ENCODE measurements around the gene PSMB9. TPM values are rescaled to one million over a fixed set of nuclear protein-coding genes. Genes with fewer than 3 reads are reported as not detected.

PSMB9 gene
- total and polyA plus RNA-seq, 7 experiments from 2014 or later: 70.3 to 452 (median 139) TPM

DNA sequence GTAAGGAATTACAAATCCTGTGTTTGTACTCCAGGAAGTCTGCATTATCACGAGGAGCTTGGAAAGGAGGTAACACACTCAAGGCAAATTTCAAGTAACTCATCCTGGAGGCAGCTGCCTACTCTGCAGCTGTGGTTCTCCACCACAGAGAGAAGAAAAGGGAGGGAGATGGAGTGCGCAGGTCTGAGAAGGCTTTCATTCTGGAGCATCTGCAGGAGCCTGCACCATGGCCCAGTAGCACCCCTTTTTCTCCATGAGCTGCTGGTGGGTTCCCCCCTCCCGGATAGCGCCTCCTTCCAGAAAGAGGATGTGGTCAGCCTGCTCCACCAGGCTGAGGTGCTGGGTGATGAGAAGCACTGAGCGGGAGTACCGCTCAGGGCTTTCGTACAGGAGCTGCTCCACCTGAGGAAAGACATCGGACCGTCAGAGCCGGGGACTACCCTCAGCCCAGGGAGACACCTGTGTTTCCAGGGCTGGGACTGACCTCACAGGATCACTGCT lies 8.6 kb upstream of the PSMB9 start:
- POLR2A ChIA-PET: interaction anchor here (0.6 to 11.4 kb wide), 34 partner anchors 11 to 1648 kb away, joined by 3 to 662 read pairs (median 4); partner anchors contain the start of genes B3GALT4, BRD2, DDX39B and DXO
- Histone ChIP-seq H3K36me3 (ENCODE audit: control insufficient read depth in 2 of 3, insufficient read depth in 3 of 3, low read length in 3 of 3) (peaks cover 49 to 72% (median 54%) of the 10 kb centered on the region in 3 experiments), H3K27ac (ENCODE audit: low read depth, low read length) (peak overlapping the region; percentile 97), H3K9me3 (ENCODE audit: control insufficient read depth in 2 of 3, low read length in 3 of 3) (no peaks in the 10 kb centered on the region), H3K27me3 (ENCODE audit: control insufficient read depth in 2 of 2, insufficient read depth in 2 of 2, low read length in 2 of 2) (no peaks in the 10 kb centered on the region), H3K4me1 (ENCODE audit: control insufficient read depth in 2 of 2, insufficient read depth in 2 of 2, low read length in 2 of 2) (peaks cover 67 to 72% of the 10 kb centered on the region in 2 donors), H3K4me3 (ENCODE audit: low read length) (peak overlapping the region; percentile 97)
- CTCF ChIA-PET: interaction anchor here (1.2 to 9.7 kb wide), 10 partner anchors 11 to 655 kb away, joined by 3 to 241 read pairs (median 4); partner anchors contain the start of genes PSMB9 and TAP1
- Mint-ChIP-seq H3K36me3 (peaks cover 34 to 90% (median 72%) of the 10 kb centered on the region in 5 donors), H3K4me3 (peak overlapping the region; percentile 92 to 99 (median 98)), H3K27ac (peak overlapping the region; percentile 99 to 100 (median 100)), H3K4me1 (peaks cover 70 to 81% (median 77%) of the 10 kb centered on the region in 7 donors), H3K27me3 (no peaks in the 10 kb centered on the region), H3K9me3 (peaks cover 0 to 4% (median 0%) of the 10 kb centered on the region in 11 donors)
- DNase-seq (peak in 8 of 9 donors; percentile 49 to 63 (median 52)), ATAC-seq (peak; percentile 4)
- intact Hi-C loops (cut with micrococcal nuclease): loop anchor here (2.0 to 10.0 kb wide), 5 partner anchors 49 to 951 kb away; partner anchors contain the start of genes EHMT2 (in 1 of the 2) and PHF1 (in 1 of the 2)

DNA sequence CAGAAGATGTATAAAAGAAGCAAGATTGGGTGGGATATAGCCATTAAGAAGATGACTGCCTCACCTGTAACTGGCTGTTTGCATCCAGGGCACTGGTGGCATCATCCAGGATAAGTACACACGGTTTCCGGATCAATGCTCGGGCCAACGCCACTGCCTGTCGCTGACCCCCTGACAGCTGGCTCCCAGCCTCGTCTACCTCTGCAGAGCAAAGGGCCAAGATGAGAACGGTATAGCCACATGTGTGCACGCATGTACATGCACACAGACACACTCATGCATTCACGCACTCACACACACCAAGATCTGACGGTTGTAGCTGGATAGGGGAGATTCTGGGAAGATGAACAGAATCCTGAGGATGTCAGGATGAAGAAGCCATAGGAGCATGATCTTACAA lies 7.0 kb upstream of the PSMB9 start:
- Histone ChIP-seq H3K4me3 (ENCODE audit: low read length) (peak overlapping the region; percentile 97), H3K9me3 (ENCODE audit: control insufficient read depth in 2 of 3, low read length in 3 of 3) (no peaks in the 10 kb centered on the region), H3K4me1 (ENCODE audit: control insufficient read depth in 2 of 2, insufficient read depth in 2 of 2, low read length in 2 of 2) (peaks cover 67 to 70% of the 10 kb centered on the region in 2 donors), H3K27me3 (ENCODE audit: control insufficient read depth in 2 of 2, insufficient read depth in 2 of 2, low read length in 2 of 2) (no peaks in the 10 kb centered on the region), H3K36me3 (ENCODE audit: control insufficient read depth in 2 of 3, insufficient read depth in 3 of 3, low read length in 3 of 3) (peaks cover 44 to 74% (median 61%) of the 10 kb centered on the region in 3 experiments), H3K27ac (ENCODE audit: low read depth, low read length) (peak overlapping the region; percentile 97)
- ChIA-PET POLR2A (interaction anchor here (0.6 to 11.4 kb wide), 8 partner anchors 8 to 124 kb away, joined by 3 to 662 read pairs (median 12); partner anchors contain the start of genes BRD2, HLA-DMB, PSMB9 and TAP1), CTCF (interaction anchor here (1.3 kb wide), 1 partner anchor 21 kb away, joined by 3 read pairs; no protein-coding TSS in a partner anchor)
- intact Hi-C loops (cut with micrococcal nuclease): loop anchor here in 1 of 2 donors (10.0 kb wide), 1 partner anchor 952 kb away; the partner anchor contains the start of gene EHMT2
- H3K27me3 Mint-ChIP-seq: no peaks in the 10 kb centered on the region
- H3K4me3 Mint-ChIP-seq: peak overlapping the region; percentile 92 to 99 (median 98)
- H3K36me3 Mint-ChIP-seq: peaks cover 37 to 93% (median 76%) of the 10 kb centered on the region in 5 donors
- ATAC-seq (no peak), DNase-seq (no peak)
- peak overlapping the region; percentile 63 to 100 (median 87) for H3K27ac Mint-ChIP-seq
- H3K9me3 Mint-ChIP-seq: peaks cover 0 to 4% (median 0%) of the 10 kb centered on the region in 11 donors
- H3K4me1 Mint-ChIP-seq: peaks cover 68 to 81% (median 76%) of the 10 kb centered on the region in 7 donors

- no peak for DNase-seq
- peak overlapping the region; percentile 97 for H3K27ac ChIP-seq (ENCODE audit: low read depth, low read length)
- H3K36me3 ChIP-seq (ENCODE audit: control insufficient read depth in 2 of 3, insufficient read depth in 3 of 3, low read length in 3 of 3): peaks cover 37 to 69% (median 54%) of the 10 kb centered on the region in 3 experiments
- Mint-ChIP-seq H3K27me3 (no peaks in the 10 kb centered on the region), H3K27ac (peak overlapping the region; percentile 58 to 100 (median 87)), H3K36me3 (peaks cover 33 to 93% (median 72%) of the 10 kb centered on the region in 5 donors), H3K9me3 (peaks cover 0 to 4% (median 0%) of the 10 kb centered on the region in 11 donors), H3K4me1 (peaks cover 64 to 80% (median 74%) of the 10 kb centered on the region in 7 donors), H3K4me3 (peak overlapping the region; percentile 92 to 99 (median 98))
- H3K27me3 ChIP-seq (ENCODE audit: control insufficient read depth in 2 of 2, insufficient read depth in 2 of 2, low read length in 2 of 2): no peaks in the 10 kb centered on the region
- peaks cover 61 to 62% of the 10 kb centered on the region in 2 donors for H3K4me1 ChIP-seq (ENCODE audit: control insufficient read depth in 2 of 2, insufficient read depth in 2 of 2, low read length in 2 of 2)
- ChIA-PET POLR2A (interaction anchor here (0.8 to 11.4 kb wide), 3 partner anchors 8 to 123 kb away, joined by 3 to 347 read pairs (median 4); partner anchors contain the start of gene BRD2), CTCF (interaction anchor here (1.3 kb wide), 1 partner anchor 20 kb away, joined by 3 read pairs; no protein-coding TSS in a partner anchor)
- H3K9me3 ChIP-seq (ENCODE audit: control insufficient read depth in 2 of 3, low read length in 3 of 3): no peaks in the 10 kb centered on the region
- no peak for ATAC-seq
- H3K4me3 ChIP-seq (ENCODE audit: low read length): peak overlapping the region; percentile 97
- intact Hi-C loops (cut with micrococcal nuclease): loop anchor here in 1 of 2 donors (10.0 kb wide), 1 partner anchor 953 kb away; the partner anchor contains the start of gene EHMT2
Observed at GRCh38 chr6:32847795-32848194, 6.2 kb upstream of the PSMB9 start.

DNA sequence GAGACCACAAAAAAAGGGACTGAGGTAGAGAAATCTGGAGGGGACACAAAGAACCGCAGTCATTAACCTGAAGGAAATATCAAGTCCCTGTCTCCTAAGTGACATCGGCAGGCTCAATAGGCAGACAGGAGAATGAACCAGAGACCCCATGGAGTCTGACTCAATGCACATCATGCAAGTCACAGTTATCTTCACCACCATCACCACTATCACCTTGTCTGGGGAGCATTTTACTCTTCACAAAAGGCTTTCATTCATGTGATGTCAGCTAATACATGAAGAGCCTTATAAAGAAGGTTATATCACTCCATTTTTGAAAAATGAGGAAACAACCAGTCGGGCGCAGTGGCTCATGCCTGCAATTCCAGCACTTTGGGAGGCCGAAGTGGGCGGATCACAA lies 4.9 kb upstream of the PSMB9 start:
- peak overlapping the region; percentile 22 to 100 (median 86) for H3K27ac Mint-ChIP-seq
- no peak overlapping the region for H3K4me3 ChIP-seq (ENCODE audit: low read length)
- POLR2A ChIA-PET: interaction anchor here (0.6 to 3.0 kb wide), 6 partner anchors 8 to 631 kb away, joined by 3 to 29 read pairs (median 4); partner anchors contain the start of gene TAP2

GRCh38 chr6:32851025-32851424 lies 3.0 kb upstream of the PSMB9 start:
- Histone ChIP-seq H3K4me1 (ENCODE audit: control insufficient read depth in 2 of 2, insufficient read depth in 2 of 2, low read length in 2 of 2) (peaks cover 67 to 70% of the 10 kb centered on the region in 2 donors), H3K4me3 (ENCODE audit: low read length) (peak overlapping the region; percentile 91), H3K27me3 (ENCODE audit: control insufficient read depth in 2 of 2, insufficient read depth in 2 of 2, low read length in 2 of 2) (no peaks in the 10 kb centered on the region), H3K36me3 (ENCODE audit: control insufficient read depth in 2 of 3, insufficient read depth in 3 of 3, low read length in 3 of 3) (peaks cover 30 to 75% (median 51%) of the 10 kb centered on the region in 3 experiments), H3K27ac (ENCODE audit: low read depth, low read length) (peak overlapping the region; percentile 100), H3K9me3 (ENCODE audit: control insufficient read depth in 2 of 3, low read length in 3 of 3) (no peaks in the 10 kb centered on the region)
- intact Hi-C loops (cut with micrococcal nuclease): loop anchor here (5.0 to 10.0 kb wide), 5 partner anchors 461 to 1229 kb away; partner anchors contain the start of genes CLIC1 (in 1 of the 2), CUTA (in 1 of the 2), PHF1 (in 1 of the 2) and PRRC2A (in 1 of the 2)
- POLR2A ChIA-PET: interaction anchor here (0.9 to 3.0 kb wide), 9 partner anchors 9 to 437 kb away, joined by 3 to 29 read pairs (median 5); partner anchors contain the start of gene TAP2
- CTCF ChIA-PET: interaction anchor here (0.6 to 2.1 kb wide), 3 partner anchors 12 to 32 kb away, joined by 5 to 13 read pairs (median 5); partner anchors contain the start of gene TAP2
- Mint-ChIP-seq H3K27me3 (no peaks in the 10 kb centered on the region), H3K4me1 (peaks cover 65 to 84% (median 75%) of the 10 kb centered on the region in 7 donors), H3K4me3 (peak overlapping the region; percentile 96 to 100 (median 100)), H3K36me3 (peaks cover 33 to 80% (median 64%) of the 10 kb centered on the region in 5 donors), H3K9me3 (peaks cover 0 to 4% (median 0%) of the 10 kb centered on the region in 11 donors), H3K27ac (peak overlapping the region; percentile 65 to 100 (median 97))
- no peak for DNase-seq
- ATAC-seq: no peak

More for the DNA sequence above, 4.9 kb upstream of the PSMB9 start:
- DNase-seq (no peak), ATAC-seq (no peak)
- no peaks in the 10 kb centered on the region for H3K27me3 Mint-ChIP-seq
- H3K27ac ChIP-seq (ENCODE audit: low read depth, low read length): peak overlapping the region; percentile 97
- peak overlapping the region; percentile 54 to 99 (median 94) for H3K4me3 Mint-ChIP-seq
- no peaks in the 10 kb centered on the region for H3K9me3 ChIP-seq (ENCODE audit: control insufficient read depth in 2 of 3, low read length in 3 of 3)
- peaks cover 0 to 4% (median 0%) of the 10 kb centered on the region in 11 donors for H3K9me3 Mint-ChIP-seq
- CTCF ChIA-PET: interaction anchor here (0.8 kb wide), 1 partner anchor 11 kb away, joined by 3 read pairs; the partner anchor contains the start of gene TAP2
- peaks cover 60 to 75% (median 69%) of the 10 kb centered on the region in 7 donors for H3K4me1 Mint-ChIP-seq
- H3K36me3 Mint-ChIP-seq: peaks cover 33 to 82% (median 72%) of the 10 kb centered on the region in 5 donors
- H3K36me3 ChIP-seq (ENCODE audit: control insufficient read depth in 2 of 3, insufficient read depth in 3 of 3, low read length in 3 of 3): peaks cover 37 to 71% (median 54%) of the 10 kb centered on the region in 3 experiments
- intact Hi-C loops (cut with micrococcal nuclease): loop anchor here in 1 of 2 donors (10.0 kb wide), 1 partner anchor 954 kb away; the partner anchor contains the start of gene EHMT2
- H3K4me1 ChIP-seq (ENCODE audit: control insufficient read depth in 2 of 2, insufficient read depth in 2 of 2, low read length in 2 of 2): peaks cover 58 to 61% of the 10 kb centered on the region in 2 donors
- no peaks in the 10 kb centered on the region for H3K27me3 ChIP-seq (ENCODE audit: control insufficient read depth in 2 of 2, insufficient read depth in 2 of 2, low read length in 2 of 2)
